Endothelial cell of umbilical vein (primary cell): ENCODE results near the gene ZC3H12C. TPM values are rescaled to one million over a fixed set of nuclear protein-coding genes. Genes with fewer than 3 reads are reported as not detected.

ENCODE experiments used
- BruUV-seq: library from RNA; stranded (reverse); fragments of 400-500 nt; replicated peaks from 2 replicates; lab custom pipeline; 2021; lab: Mats Ljungman, UMichigan
- CTCF ChIA-PET: fragments of 300-600, 350-600 bp; sonication (Branson Sonifier 250); formaldehyde crosslinking; loops from one replicate; lab custom pipeline; 2021; ENCODE audit warnings: antibody characterized with exemption, inconsistent platforms; lab: Charles Lee
- POLR2A ChIA-PET: fragments of 300-600, 350-600 bp; sonication (Branson Sonifier 250); formaldehyde crosslinking; loops from one replicate; lab custom pipeline; 2021; ENCODE audit warnings: antibody characterized with exemption, inconsistent platforms; lab: Charles Lee
- DNase-seq: peaks from one replicate; pipeline ENCODE4 v3.0.0-alpha.2; 2011; ENCODE audit warnings: low read depth, low spot score
- FAIRE-seq: peaks from 2 replicates; lab custom pipeline; 2011; peaks lifted over from hg19 to GRCh38; lab: Jason Lieb, UNC
- H2AFZ ChIP-seq: 2 replicates; pipeline ENCODE4 v1.6.0; 2012; ENCODE audit warnings: low read depth, low read length, control low read depth, inconsistent platforms
- H3K27ac ChIP-seq: 2 replicates; pipeline ENCODE4 v1.5.1; 2011; ENCODE audit warnings: low read depth, mild to moderate bottlenecking, control low read depth, low read length, moderate library complexity; ENCODE audit not compliant: insufficient read depth
- H3K27me3 ChIP-seq, 2 experiments: 2 replicates each; pipeline versions ENCODE4 v1.6.0 to v1.6.1; 2011; ENCODE audit warnings: low read length in 2 of 2, mixed read lengths in 1 of 2; ENCODE audit not compliant: control insufficient read depth in 2 of 2, insufficient read depth in 2 of 2
- H3K36me3 ChIP-seq, 2 experiments: 2 replicates in 1 of 2; 3 replicates in 1 of 2; pipeline ENCODE4 v1.5.1; 2011; ENCODE audit warnings: low read length in 2 of 2, mild to moderate bottlenecking in 1 of 2, moderate library complexity in 1 of 2; ENCODE audit not compliant: control insufficient read depth in 2 of 2, insufficient read depth in 2 of 2; ENCODE audit errors: extremely low read depth in 1 of 2
- H3K4me1 ChIP-seq: 3 replicates; pipeline ENCODE4 v1.5.1; 2011; ENCODE audit warnings: mild to moderate bottlenecking, low read length; ENCODE audit not compliant: control insufficient read depth, insufficient read depth; ENCODE audit errors: extremely low read depth
- H3K4me2 ChIP-seq: 2 replicates; pipeline ENCODE4 v1.6.1; 2011; ENCODE audit warnings: low read length, control low read depth, mixed read lengths; ENCODE audit not compliant: insufficient read depth
- H3K4me3 ChIP-seq, 3 experiments: fragments of 200-600 bp in 1 of 3; sonication (generic), shearing (Covaris generic) in 1 of 3; replicated peaks in 1 of 3; 2 replicates each; pipeline ENCODE4 v1.5.1; 2011 to 2016; ENCODE audit warnings: control low read depth in 3 of 3, low read length in 3 of 3, mild to moderate bottlenecking in 2 of 3, inconsistent platforms in 1 of 3, low read depth in 1 of 3, moderate library complexity in 1 of 3; ENCODE audit not compliant: insufficient read depth in 1 of 3
- H3K79me2 ChIP-seq: 2 replicates; pipeline ENCODE4 v1.6.0; 2012; ENCODE audit warnings: low read length, inconsistent platforms; ENCODE audit not compliant: control insufficient read depth, insufficient read depth
- H3K9ac ChIP-seq: replicated peaks from 2 replicates; pipeline ENCODE3; 2011; ENCODE audit warnings: low read length, control low read depth; ENCODE audit not compliant: insufficient read depth; ENCODE audit errors: extremely low read depth
- H3K9me1 ChIP-seq: replicated peaks from 3 replicates; pipeline ENCODE4 v1.6.0; 2011; ENCODE audit warnings: mild to moderate bottlenecking, low read length; ENCODE audit not compliant: control insufficient read depth, insufficient read depth; ENCODE audit errors: extremely low read depth
- H3K9me3 ChIP-seq: replicated peaks from 2 replicates; pipeline ENCODE4 v1.5.1; 2012; ENCODE audit warnings: low read length, inconsistent platforms; ENCODE audit not compliant: control insufficient read depth, insufficient read depth
- H4K20me1 ChIP-seq: replicated peaks from 2 replicates; pipeline ENCODE3; 2011; ENCODE audit warnings: mild to moderate bottlenecking, low read length; ENCODE audit not compliant: control insufficient read depth, insufficient read depth; ENCODE audit errors: extremely low read depth
- EZH2 ChIP-seq: IDR thresholded peaks from 2 replicates; pipeline ENCODE4 v1.6.1; 2012; ENCODE audit warnings: borderline replicate concordance, low read depth, mild to moderate bottlenecking, moderate library complexity, low read length, inconsistent platforms; ENCODE audit not compliant: severe bottlenecking
- FOS ChIP-seq: IDR thresholded peaks from 2 replicates; pipeline ENCODE4 v1.6.1; 2011; ENCODE audit warnings: mild to moderate bottlenecking, low read length, moderate library complexity, borderline replicate concordance; ENCODE audit not compliant: insufficient read depth
- GATA2 ChIP-seq: IDR thresholded peaks from 2 replicates; pipeline ENCODE4 v1.7.0; 2011; ENCODE audit warnings: low read depth, mild to moderate bottlenecking, moderate library complexity, mixed read lengths, low read length; ENCODE audit not compliant: insufficient read length, insufficient read depth
- JUN ChIP-seq: IDR thresholded peaks from 2 replicates; pipeline ENCODE4 v1.6.1; 2011; ENCODE audit warnings: borderline replicate concordance, low read depth; ENCODE audit not compliant: insufficient read length, insufficient read depth
- MAX ChIP-seq: IDR thresholded peaks from 2 replicates; pipeline ENCODE4 v1.6.1; 2011; ENCODE audit not compliant: insufficient read depth, insufficient read length
- MYC ChIP-seq: IDR thresholded peaks from one replicate; pipeline ENCODE4 v1.6.1; 2011; ENCODE audit warnings: mild to moderate bottlenecking, low read depth, low read length
- POLR2A ChIP-seq: IDR thresholded peaks from 2 replicates; pipeline ENCODE4 v1.6.1; 2012; ENCODE audit warnings: low read depth, mild to moderate bottlenecking, control low read depth, low read length
- POLR2AphosphoS5 ChIP-seq: IDR thresholded peaks from 2 replicates; pipeline ENCODE4 v1.6.1; 2012; ENCODE audit warnings: low read depth, mild to moderate bottlenecking, control low read depth, low read length, moderate library complexity; ENCODE audit not compliant: insufficient read depth
- dilution Hi-C: fragments of 300-500 bp; cut with MboI; formaldehyde crosslinking; loops from one replicate; pipeline ENCODE4 v1.15.0; 2019; ENCODE audit warnings: low sequenced_read_pairs; ENCODE audit not compliant: extremely low pct_ligation_motif_present
- intact Hi-C: fragments of 100-400 bp; cut with micrococcal nuclease; formaldehyde crosslinking; loops from one replicate; pipeline ENCODE4 v1.10.0; 2022
- polyA plus RNA-seq, 4 experiments: library from polyadenylated mRNA; depleted of rRNA in 3 of 4; stranded (reverse) in 3 of 4; unstranded in 1 of 4; fragments of >200 nt; gene quantifications; 2 replicates each; pipeline versions ENCODE4 v1.2.1 to v1.2.3, GENCODE V29; 2011 to 2012; ENCODE audit warnings: missing spikeins in 1 of 4
- total RNA-seq: library from RNA; stranded (reverse); gene quantifications from 2 replicates; pipeline ENCODE4 v1.2.3, GENCODE V29; 2021
- TF ChIP-seq, protein P1 (sequence below), 2 donors: IDR thresholded peaks; 1 replicate in 1 of 2; 2 replicates in 1 of 2; pipeline ENCODE4 v1.5.1; 2011; ENCODE audit warnings: low read length in 2 of 2, mild to moderate bottlenecking in 2 of 2, moderate library complexity in 2 of 2, control low read depth in 1 of 2, inconsistent platforms in 1 of 2, low read depth in 1 of 2; ENCODE audit not compliant: insufficient read depth in 1 of 2; ENCODE audit errors: extremely low read depth in 1 of 2

Gene ZC3H12C
- total and polyA plus RNA-seq, 2 donors (not counting 3 experiments of a cell fraction or from before 2014, with no cell fraction given) = 5.5 to 14.7 TPM

DNA sequence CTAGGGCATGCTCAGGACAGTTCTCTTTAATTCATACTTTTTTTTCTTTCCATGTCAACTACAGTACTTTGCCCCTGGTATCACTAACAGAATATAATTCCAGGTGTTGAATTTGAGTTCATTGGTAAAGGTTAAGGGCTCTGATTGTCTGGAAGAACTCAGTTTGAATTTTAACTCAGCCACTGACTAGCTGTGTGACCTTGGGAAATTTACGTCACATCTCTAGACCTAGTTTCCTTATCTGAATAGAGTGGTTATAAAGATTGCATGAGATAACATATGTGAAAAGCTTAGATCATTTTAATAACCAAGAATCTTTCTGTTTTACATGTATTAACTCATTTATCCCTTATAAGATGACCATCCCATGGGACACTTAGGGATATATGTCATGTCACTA is 15.8 kb upstream of the ZC3H12C start:
- H3K4me1 ChIP-seq = peaks cover 22% of the 10 kb centered on the region
- no peaks in the 10 kb centered on the region for H4K20me1 ChIP-seq
- peaks cover 4% of the 10 kb centered on the region for H3K9me3 ChIP-seq
- TF ChIP-seq FOS (no peak), GATA2 (no peak), EZH2 (no peak), MYC (no peak), POLR2A (no peak)
- TF ChIP-seq, protein P1, sequence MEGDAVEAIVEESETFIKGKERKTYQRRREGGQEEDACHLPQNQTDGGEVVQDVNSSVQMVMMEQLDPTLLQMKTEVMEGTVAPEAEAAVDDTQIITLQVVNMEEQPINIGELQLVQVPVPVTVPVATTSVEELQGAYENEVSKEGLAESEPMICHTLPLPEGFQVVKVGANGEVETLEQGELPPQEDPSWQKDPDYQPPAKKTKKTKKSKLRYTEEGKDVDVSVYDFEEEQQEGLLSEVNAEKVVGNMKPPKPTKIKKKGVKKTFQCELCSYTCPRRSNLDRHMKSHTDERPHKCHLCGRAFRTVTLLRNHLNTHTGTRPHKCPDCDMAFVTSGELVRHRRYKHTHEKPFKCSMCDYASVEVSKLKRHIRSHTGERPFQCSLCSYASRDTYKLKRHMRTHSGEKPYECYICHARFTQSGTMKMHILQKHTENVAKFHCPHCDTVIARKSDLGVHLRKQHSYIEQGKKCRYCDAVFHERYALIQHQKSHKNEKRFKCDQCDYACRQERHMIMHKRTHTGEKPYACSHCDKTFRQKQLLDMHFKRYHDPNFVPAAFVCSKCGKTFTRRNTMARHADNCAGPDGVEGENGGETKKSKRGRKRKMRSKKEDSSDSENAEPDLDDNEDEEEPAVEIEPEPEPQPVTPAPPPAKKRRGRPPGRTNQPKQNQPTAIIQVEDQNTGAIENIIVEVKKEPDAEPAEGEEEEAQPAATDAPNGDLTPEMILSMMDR (IDR thresholded peaks at IDR 0.05; ENCODE audit: extremely low read depth in 1 of 2, insufficient read depth in 1 of 2, low read depth in 1 of 2, low read length in 2 of 2) = no peak
- dilution Hi-C loops = no loop called here
- H3K9me1 ChIP-seq = no peaks in the 10 kb centered on the region
- no peak overlapping the region for H3K4me3 ChIP-seq
- FAIRE-seq (no peak), DNase-seq (no peak)
- no peak overlapping the region for H3K9ac ChIP-seq
- H3K79me2 ChIP-seq = no peaks in the 10 kb centered on the region
- peak overlapping the region; percentile 58 for H2AFZ ChIP-seq
- H3K36me3 ChIP-seq = no peaks in the 10 kb centered on the region
- intact Hi-C loops = no loop called here
- no peaks in the 10 kb centered on the region for H3K27me3 ChIP-seq
- peak overlapping the region; percentile 45 for H3K27ac ChIP-seq
- no TSS peak for BruUV-seq
- CTCF ChIA-PET = interaction anchor here (0.7 to 2.5 kb wide), 7 partner anchors 8 to 356 kb away, joined by 3 to 13 read pairs (median 5); partner anchors contain the start of gene ZC3H12C
- POLR2A ChIA-PET = no interaction called here
- H3K4me2 ChIP-seq = peak overlapping the region; percentile 53

DNA sequence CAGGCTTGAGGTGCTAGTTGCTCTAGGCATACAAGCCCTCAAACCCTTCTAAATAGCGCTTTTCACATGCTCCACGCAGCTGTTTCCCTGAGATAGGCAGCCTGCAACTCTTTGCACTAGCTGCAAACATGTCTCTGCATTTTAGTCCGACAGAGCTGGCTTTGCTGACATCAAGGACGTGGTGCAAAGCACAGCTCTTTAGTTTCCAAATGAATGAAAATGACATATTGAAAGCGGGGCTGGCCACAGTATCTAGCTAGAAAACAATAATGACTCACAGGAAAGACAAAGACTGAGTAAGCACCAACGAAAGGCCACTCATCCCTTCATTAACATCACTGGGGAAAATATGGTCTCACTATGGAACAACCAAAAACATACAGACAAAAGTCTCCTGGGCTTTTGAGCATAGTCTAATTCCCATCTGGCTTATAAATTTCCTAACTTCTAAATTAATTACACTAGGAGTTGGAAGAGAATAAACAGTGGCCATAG is 15.3 kb upstream of the ZC3H12C start:
- no TSS peak for BruUV-seq
- intact Hi-C loops (no loop called here), dilution Hi-C loops (no loop called here)
- Histone ChIP-seq H3K27ac (peak overlapping the region; percentile 45), H3K27me3 (no peaks in the 10 kb centered on the region), H4K20me1 (no peaks in the 10 kb centered on the region), H3K79me2 (no peaks in the 10 kb centered on the region), H3K4me1 (peaks cover 22% of the 10 kb centered on the region), H3K9ac (no peak overlapping the region), H3K9me3 (peaks cover 4% of the 10 kb centered on the region), H3K4me2 (peak overlapping the region; percentile 53), H3K4me3 (no peak overlapping the region), H2AFZ (peak overlapping the region; percentile 58), H3K36me3 (no peaks in the 10 kb centered on the region), H3K9me1 (no peaks in the 10 kb centered on the region)
- no peak for TF ChIP-seq MAX
- TF ChIP-seq JUN = peak; percentile 79
- peak; percentile 93 for TF ChIP-seq FOS
- TF ChIP-seq POLR2A = no peak
- TF ChIP-seq MYC = no peak
- TF ChIP-seq GATA2 = no peak
- TF ChIP-seq, protein P1 (IDR thresholded peaks at IDR 0.05; ENCODE audit: extremely low read depth in 1 of 2, insufficient read depth in 1 of 2, low read depth in 1 of 2, low read length in 2 of 2) = no peak
- peak; percentile 48 for TF ChIP-seq POLR2AphosphoS5
- TF ChIP-seq EZH2 = no peak
- DNase-seq (peak; percentile 68), FAIRE-seq (peak; percentile 90)
- ChIA-PET POLR2A (no interaction called here), CTCF (interaction anchor here (0.7 to 2.5 kb wide), 7 partner anchors 9 to 355 kb away, joined by 3 to 13 read pairs (median 5); partner anchors contain the start of gene ZC3H12C)
